H1 (cell line): Measurements from ENCODE around the gene AK2. TPM values are rescaled to one million over a fixed set of nuclear protein-coding genes. Genes with fewer than 3 reads are reported as not detected.

ENCODE experiments used
- CTCF ChIA-PET: fragments of 300-600 bp; sonication (Branson Sonifier 250); formaldehyde crosslinking; loops from one replicate; lab custom pipeline; 2021; ENCODE audit not compliant: partially characterized antibody; lab: Charles Lee
- POLR2A ChIA-PET: fragments of 300-600 bp; sonication (Branson Sonifier 250); formaldehyde crosslinking; loops from one replicate; lab custom pipeline; 2021; ENCODE audit warnings: inconsistent platforms; ENCODE audit not compliant: partially characterized antibody; lab: Charles Lee
- DNase-seq, 2 experiments: peaks; one replicate each; pipeline versions ENCODE4 v3.0.0 to v3.0.0-alpha.2; 2010 to 2022; ENCODE audit warnings: low spot score in 2 of 2, low read depth in 1 of 2, mixed read lengths in 1 of 2
- FAIRE-seq: peaks from 2 replicates; lab custom pipeline; 2011; peaks lifted over from hg19 to GRCh38; lab: Jason Lieb, UNC
- H2AFZ ChIP-seq: 2 replicates; pipeline ENCODE4 v1.8.1; 2012; ENCODE audit warnings: low read length, inconsistent platforms
- H2AK5ac ChIP-seq: 2 replicates; pipeline ENCODE4 v1.6.1; 2013; ENCODE audit warnings: low read depth, low read length
- H2BK120ac ChIP-seq: replicated peaks from 2 replicates; pipeline ENCODE3; 2013; ENCODE audit warnings: low read depth, low read length, inconsistent platforms
- H2BK12ac ChIP-seq: 2 replicates; pipeline ENCODE4 v1.6.1; 2013; ENCODE audit warnings: low read depth, low read length
- H2BK15ac ChIP-seq: 2 replicates; pipeline ENCODE4 v1.6.1; 2013; ENCODE audit warnings: low read length
- H2BK20ac ChIP-seq: 2 replicates; pipeline ENCODE4 v1.6.1; 2013; ENCODE audit warnings: low read length
- H2BK5ac ChIP-seq: 2 replicates; pipeline ENCODE4 v1.6.1; 2013; ENCODE audit warnings: low read depth, low read length
- H3K14ac ChIP-seq: 2 replicates; pipeline ENCODE4 v1.6.1; 2013; ENCODE audit warnings: inconsistent platforms; ENCODE audit not compliant: insufficient read length
- H3K18ac ChIP-seq: 2 replicates; pipeline ENCODE4 v1.6.1; 2013; ENCODE audit warnings: low read length; ENCODE audit errors: extremely low read depth
- H3K23ac ChIP-seq: 2 replicates; pipeline ENCODE4 v1.6.1; 2013; ENCODE audit warnings: inconsistent platforms; ENCODE audit not compliant: insufficient read length
- H3K23me2 ChIP-seq: 2 replicates; pipeline ENCODE4 v1.6.1; 2013; ENCODE audit warnings: low read depth, low read length
- H3K27ac ChIP-seq: 2 replicates; pipeline ENCODE4 v1.6.1; 2011; ENCODE audit warnings: low read depth, low read length, inconsistent platforms
- H3K27me3 ChIP-seq, 4 experiments: replicated peaks in 1 of 4; 1 replicate in 1 of 4; 2 replicates in 3 of 4; pipeline versions ENCODE4 v1.6.1 to v1.8.1; 2011 to 2013; ENCODE audit warnings: low read length in 3 of 4, mild to moderate bottlenecking in 3 of 4, inconsistent platforms in 2 of 4, mixed read lengths in 2 of 4, moderate library complexity in 1 of 4; ENCODE audit not compliant: control insufficient read depth in 3 of 4, insufficient read depth in 3 of 4; ENCODE audit errors: extremely low read depth in 1 of 4
- H3K36me3 ChIP-seq, 4 experiments: 2 replicates each; pipeline versions ENCODE4 v1.6.1 to v1.8.1; 2011 to 2013; ENCODE audit warnings: mild to moderate bottlenecking in 4 of 4, low read length in 3 of 4, moderate library complexity in 2 of 4, control low read depth in 1 of 4, inconsistent platforms in 1 of 4; ENCODE audit not compliant: insufficient read depth in 4 of 4, control insufficient read depth in 2 of 4
- H3K4ac ChIP-seq: replicated peaks from 2 replicates; pipeline ENCODE3; 2013; ENCODE audit warnings: low read length, low read depth, mixed read lengths, inconsistent platforms; ENCODE audit not compliant: insufficient read length
- H3K4me1 ChIP-seq, 4 experiments: replicated peaks in 1 of 4; 1 replicate in 1 of 4; 2 replicates in 3 of 4; pipeline versions ENCODE4 v1.6.1 to v1.8.1; 2011 to 2013; ENCODE audit warnings: low read length in 3 of 4, inconsistent platforms in 2 of 4, mixed read lengths in 1 of 4; ENCODE audit not compliant: insufficient read depth in 4 of 4, control insufficient read depth in 3 of 4
- H3K4me2 ChIP-seq, 2 experiments: 2 replicates each; pipeline versions ENCODE4 v1.6.1 to v1.8.1; 2011 to 2013; ENCODE audit warnings: low read depth in 2 of 2, low read length in 2 of 2, control low read depth in 1 of 2, inconsistent platforms in 1 of 2, mild to moderate bottlenecking in 1 of 2; ENCODE audit not compliant: insufficient read depth in 1 of 2
- H3K4me3 ChIP-seq, 4 experiments: fragments of 200-600, 300-600 bp in 1 of 4; sonication (generic), shearing (Covaris generic), sonication (Bioruptor Twin) in 1 of 4; 2 replicates each; pipeline versions ENCODE4 v1.5.1 to v1.8.1; 2011 to 2016; ENCODE audit warnings: low read length in 4 of 4, low read depth in 3 of 4, control low read depth in 2 of 4, inconsistent platforms in 2 of 4, mild to moderate bottlenecking in 2 of 4, mixed read lengths in 1 of 4, moderate library complexity in 1 of 4; ENCODE audit not compliant: insufficient read depth in 2 of 4; ENCODE audit errors: extremely low read depth in 1 of 4
- H3K56ac ChIP-seq: replicated peaks from 2 replicates; pipeline ENCODE3; 2013; ENCODE audit warnings: low read depth, mild to moderate bottlenecking, mixed read lengths, low read length, inconsistent platforms; ENCODE audit not compliant: insufficient read length
- H3K79me1 ChIP-seq: 2 replicates; pipeline ENCODE4 v1.6.1; 2013; ENCODE audit warnings: low read depth, low read length, control low read depth
- H3K79me2 ChIP-seq, 2 experiments: 2 replicates each; pipeline versions ENCODE4 v1.6.1 to v1.8.1; 2012 to 2013; ENCODE audit warnings: low read length in 2 of 2, mild to moderate bottlenecking in 2 of 2, inconsistent platforms in 1 of 2; ENCODE audit not compliant: insufficient read depth in 2 of 2, control insufficient read depth in 1 of 2
- H3K9ac ChIP-seq, 4 experiments: replicated peaks in 1 of 4; 1 replicate in 1 of 4; 2 replicates in 3 of 4; pipeline versions ENCODE4 v1.6.1 to v1.8.1; 2011 to 2013; ENCODE audit warnings: low read depth in 3 of 4, low read length in 3 of 4, control low read depth in 2 of 4, mild to moderate bottlenecking in 2 of 4, moderate library complexity in 2 of 4, inconsistent platforms in 1 of 4; ENCODE audit errors: extremely low read depth in 1 of 4
- H3K9me3 ChIP-seq, 2 experiments: 2 replicates each; pipeline versions ENCODE4 v1.6.1 to v1.8.1; 2012 to 2013; ENCODE audit warnings: mild to moderate bottlenecking in 2 of 2, moderate library complexity in 2 of 2, control low read depth in 1 of 2, inconsistent platforms in 1 of 2, low read depth in 1 of 2, low read length in 1 of 2, mixed read lengths in 1 of 2; ENCODE audit not compliant: insufficient read depth in 2 of 2
- H4K20me1 ChIP-seq, 2 experiments: replicated peaks in 1 of 2; 2 replicates each; pipeline versions ENCODE3 to v1.8.1; 2011 to 2013; ENCODE audit warnings: inconsistent platforms in 2 of 2, low read length in 2 of 2, mild to moderate bottlenecking in 1 of 2; ENCODE audit not compliant: insufficient read depth in 2 of 2, control insufficient read depth in 1 of 2
- H4K5ac ChIP-seq: 2 replicates; pipeline ENCODE4 v1.6.1; 2013; ENCODE audit warnings: low read length, low read depth, mixed read lengths, inconsistent platforms; ENCODE audit not compliant: insufficient read length
- H4K8ac ChIP-seq: 2 replicates; pipeline ENCODE4 v1.8.0; 2013; ENCODE audit warnings: mild to moderate bottlenecking, moderate library complexity, low read length, inconsistent platforms; ENCODE audit not compliant: insufficient read depth; ENCODE audit errors: extremely low read depth
- H4K91ac ChIP-seq: replicated peaks from 2 replicates; pipeline ENCODE3; 2013; ENCODE audit warnings: low read length, mixed read lengths, inconsistent platforms; ENCODE audit not compliant: insufficient read length
- ASH2L ChIP-seq: fragments of 200-600, 300-600 bp; sonication (generic); IDR thresholded peaks from one replicate; pipeline ENCODE4 v1.7.1; 2017; ENCODE audit warnings: low read length
- EGR1 ChIP-seq: IDR thresholded peaks from 2 replicates; pipeline ENCODE4 v1.6.1; 2011; ENCODE audit warnings: low read depth, low read length, borderline replicate concordance
- GABPA ChIP-seq: IDR thresholded peaks from 2 replicates; pipeline ENCODE4 v1.6.1; 2011; ENCODE audit warnings: mild to moderate bottlenecking, low read length, moderate library complexity, borderline replicate concordance; ENCODE audit not compliant: insufficient read depth
- JUN ChIP-seq: IDR thresholded peaks from 2 replicates; pipeline ENCODE4 v1.6.1; 2011; ENCODE audit warnings: low read depth, mild to moderate bottlenecking, improper control_type of control experiment, low read length
- SRF ChIP-seq: IDR thresholded peaks from 2 replicates; pipeline ENCODE4 v1.6.1; 2011; ENCODE audit warnings: mild to moderate bottlenecking, low read depth, low read length, moderate library complexity
- WGBS, 2 experiments: shearing (Covaris generic) in 1 of 2; methylation state at CpG; one replicate each; pipeline versions ENCODE4 v1.1.6 to v1.1.7; 2013 to 2015; ENCODE audit warnings: low lambda C conversion rate in 2 of 2, mixed read lengths in 2 of 2, inconsistent platforms in 1 of 2, low coverage in 1 of 2, missing lambda C conversion rate in 1 of 2; ENCODE audit not compliant: insufficient replicate concordance in 2 of 2, insufficient coverage in 1 of 2, insufficient read length in 1 of 2; ENCODE audit errors: extremely low coverage in 1 of 2, missing lambda C conversion rate in 1 of 2; 5-methylcytosine and 5-hydroxymethylcytosine counted together
- polyA plus RNA-seq, 7 experiments: library from polyadenylated mRNA; depleted of rRNA in 3 of 7; stranded (reverse) in 5 of 7; unstranded in 2 of 7; fragments of >200 nt in 5 of 7; fragments of 200-250 nt in 2 of 7; gene quantifications; 1 replicate in 5 of 7; 2 replicates in 1 of 7; 4 replicates in 1 of 7; pipeline versions ENCODE4 v1.2.1 to v1.2.3, GENCODE V29; 2011 to 2013; ENCODE audit warnings: missing spikeins in 2 of 7, mixed read lengths in 2 of 7
- total RNA-seq: library from RNA; stranded (reverse); fragmentation: NEBNext Ultra II Directional; extraction: Animal tissue kit (Norgen Biotek cat#: 25700); gene quantifications from 2 replicates; pipeline ENCODE4 v1.2.1, GENCODE V29; 2021

The AK2 gene
- total and polyA plus RNA-seq, 2 of the 8 experiments (the other 6 are each of a cell fraction or from before 2014, with no cell fraction given): 92.3 to 137 TPM

DNA sequence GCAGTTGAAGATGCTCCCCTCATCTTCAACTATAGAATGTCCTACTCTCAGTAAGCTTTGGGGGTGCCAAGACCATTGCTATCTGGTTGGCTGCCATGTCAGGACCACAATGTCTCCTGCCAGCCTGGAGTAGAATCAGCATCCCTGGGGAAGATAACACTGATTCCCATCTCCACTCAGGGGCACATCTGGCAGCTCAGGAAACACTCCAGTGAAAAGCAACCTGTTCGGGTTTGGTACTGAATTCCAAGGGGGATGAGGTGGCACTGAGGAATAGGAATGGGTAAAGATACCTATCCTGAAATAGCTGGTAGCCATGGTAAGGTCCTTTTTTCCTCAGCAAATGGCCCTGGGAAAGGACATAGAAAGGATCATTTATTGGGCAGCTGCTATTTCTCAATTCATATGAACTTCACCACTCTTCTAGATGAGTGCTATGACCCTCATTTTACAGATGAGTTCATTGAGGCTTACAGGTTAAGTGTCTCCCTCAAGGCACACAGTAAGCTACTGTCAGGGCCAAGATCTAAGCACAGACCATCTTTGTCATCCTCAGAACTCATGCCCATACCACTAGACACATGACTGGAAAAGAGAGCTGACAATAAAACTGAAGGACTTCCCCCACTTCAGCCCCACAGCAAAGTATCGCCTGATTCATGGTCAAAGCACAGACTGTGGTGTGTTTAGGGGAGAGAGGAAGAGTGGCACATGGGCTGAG, 31.4 kb downstream of the AK2 start:
- Histone ChIP-seq H3K4me1 (peaks cover 0 to 10% (median 6%) of the 10 kb centered on the region in 4 experiments; a peak in 4 of 7 replicates), H3K9me3 (no peaks in the 10 kb centered on the region), H2BK20ac (no peak overlapping the region), H4K5ac (no peak overlapping the region), H3K4me2 (no peak overlapping the region), H3K23me2 (no peaks in the 10 kb centered on the region), H3K56ac (no peak overlapping the region), H2BK15ac (no peak overlapping the region), H3K79me1 (no peaks in the 10 kb centered on the region), H4K8ac (no peak overlapping the region), H2BK120ac (no peak overlapping the region), H3K14ac (no peak overlapping the region), H2AK5ac (no peak overlapping the region), H3K79me2 (no peaks in the 10 kb centered on the region), H3K23ac (no peak overlapping the region), H3K27me3 (no peaks in the 10 kb centered on the region), H4K91ac (no peak overlapping the region), H3K9ac (no peak overlapping the region), H3K36me3 (peaks cover 4 to 22% (median 13%) of the 10 kb centered on the region in 4 experiments; a peak in 6 of 8 replicates), H3K27ac (no peak overlapping the region), H4K20me1 (peaks cover 0 to 7% of the 10 kb centered on the region in 2 experiments), H3K18ac (no peak overlapping the region), H2BK5ac (no peak overlapping the region), H3K4me3 (no peak overlapping the region), H2AFZ (no peak overlapping the region), H3K4ac (no peak overlapping the region), H2BK12ac (no peak overlapping the region)
- ChIA-PET CTCF (interaction anchor here (0.9 to 6.6 kb wide), 7 partner anchors 9 to 112 kb away, joined by 4 to 64 read pairs (median 10); no protein-coding TSS in a partner anchor), POLR2A (interaction anchor here (0.7 to 4.2 kb wide), 9 partner anchors 9 to 114 kb away, joined by 3 to 21 read pairs (median 4); partner anchors contain the start of gene RNF19B)
- 80% methylated on average over 2 of the region's 2 CpGs; no CpG with 5 or more reads in 1 of the 2 experiments for WGBS, 2 experiments
- DNase-seq (no peak), FAIRE-seq (no peak)
- TF ChIP-seq SRF (no peak), EGR1 (no peak), GABPA (no peak), ASH2L (no peak), JUN (no peak)
- TF ChIP-seq, all 59 proteins: peak for 0
